Measurements from ENCODE around the gene GLUL. TPM values are rescaled to one million over a fixed set of nuclear protein-coding genes. Genes with fewer than 3 reads are reported as not detected.
"Not testable (repeated sequence)": the region's sequence is repeated elsewhere in the genome, so short reads cannot be mapped to it uniquely, and the experiment has no call there.

The GLUL gene
- total RNA-seq, 2 experiments from 2014 or later = 71.5 to 73.1 TPM

- Mint-ChIP-seq H3K4me1 (ENCODE audit: low read depth) (no peaks in the 10 kb centered on the region), H3K36me3 (ENCODE audit: low read depth) (no peaks in the 10 kb centered on the region), H3K27ac (no peak overlapping the region), H3K27me3 (ENCODE audit: low read depth) (no peaks in the 10 kb centered on the region), H3K9me3 (no peaks in the 10 kb centered on the region), H3K4me3 (no peak overlapping the region)
- no peak for DNase-seq
- CTCF ChIA-PET = interaction anchor here (0.7 kb wide), 1 partner anchor 119 kb away, joined by 3 read pairs; no protein-coding TSS in a partner anchor
- intact Hi-C loops (cut with micrococcal nuclease) = no loop called here
Observed at GRCh38 chr1:182351790-182352364, 39.7 kb downstream of the GLUL start.

GRCh38 chr1:182350839-182351238 lies 40.8 kb downstream of the GLUL start:
- DNase-seq = no peak
- Mint-ChIP-seq H3K27ac (no peak overlapping the region), H3K4me1 (ENCODE audit: low read depth) (no peaks in the 10 kb centered on the region), H3K9me3 (no peaks in the 10 kb centered on the region), H3K27me3 (ENCODE audit: low read depth) (no peaks in the 10 kb centered on the region), H3K4me3 (no peak overlapping the region), H3K36me3 (ENCODE audit: low read depth) (no peaks in the 10 kb centered on the region)
- CTCF ChIA-PET = interaction anchor here (1.5 kb wide), 1 partner anchor 46 kb away, joined by 4 read pairs; no protein-coding TSS in a partner anchor
- intact Hi-C loops (cut with micrococcal nuclease) = no loop called here

- H3K27ac Mint-ChIP-seq = no peak overlapping the region
- CTCF ChIA-PET = interaction anchor here (0.5 to 1.5 kb wide), 2 partner anchors 48 to 131 kb away, joined by 3 to 4 read pairs; no protein-coding TSS in a partner anchor
- no peaks in the 10 kb centered on the region for H3K4me1 Mint-ChIP-seq (ENCODE audit: low read depth)
- no peaks in the 10 kb centered on the region for H3K9me3 Mint-ChIP-seq
- intact Hi-C loops (cut with micrococcal nuclease) = no loop called here
- no peaks in the 10 kb centered on the region for H3K36me3 Mint-ChIP-seq (ENCODE audit: low read depth)
- DNase-seq = no peak
- no peak overlapping the region for H3K4me3 Mint-ChIP-seq
- H3K27me3 Mint-ChIP-seq (ENCODE audit: low read depth) = no peaks in the 10 kb centered on the region
Observed at GRCh38 chr1:182348961-182349747, 42.4 kb downstream of the GLUL start.

GRCh38 chr1:182347019-182347418 lies 44.6 kb downstream of the GLUL start:
- no peaks in the 10 kb centered on the region for H3K27me3 Mint-ChIP-seq (ENCODE audit: low read depth)
- intact Hi-C loops (cut with micrococcal nuclease) = no loop called here
- no peak overlapping the region for H3K27ac Mint-ChIP-seq
- no peak for DNase-seq
- CTCF ChIA-PET = interaction anchor here (1.0 kb wide), 1 partner anchor 31 kb away, joined by 3 read pairs; no protein-coding TSS in a partner anchor
- H3K4me3 Mint-ChIP-seq = no peak overlapping the region
- H3K4me1 Mint-ChIP-seq (ENCODE audit: low read depth) = no peaks in the 10 kb centered on the region
- H3K36me3 Mint-ChIP-seq (ENCODE audit: low read depth) = no peaks in the 10 kb centered on the region
- H3K9me3 Mint-ChIP-seq = no peaks in the 10 kb centered on the region

- CTCF ChIA-PET = interaction anchor here (1.4 kb wide), 1 partner anchor 57 kb away, joined by 4 read pairs; no protein-coding TSS in a partner anchor
- no peak overlapping the region for H3K4me3 Mint-ChIP-seq
- intact Hi-C loops (cut with micrococcal nuclease) = no loop called here
Observed at GRCh38 chr1:182340233-182341058, 51.1 kb downstream of the GLUL start.

GRCh38 chr1:182339684-182340083 lies 51.9 kb downstream of the GLUL start:
- Mint-ChIP-seq H3K27ac (no peak overlapping the region), H3K9me3 (no peaks in the 10 kb centered on the region), H3K36me3 (ENCODE audit: low read depth) (no peaks in the 10 kb centered on the region), H3K4me1 (ENCODE audit: low read depth) (no peaks in the 10 kb centered on the region), H3K27me3 (ENCODE audit: low read depth) (no peaks in the 10 kb centered on the region), H3K4me3 (no peak overlapping the region)
- no peak for DNase-seq
- intact Hi-C loops (cut with micrococcal nuclease) = no loop called here
- CTCF ChIA-PET = no interaction called here

More at GRCh38 chr1:182340233-182341058, 51.1 kb downstream of the GLUL start:
- no peak for DNase-seq
- H3K9me3 Mint-ChIP-seq = no peaks in the 10 kb centered on the region
- H3K4me1 Mint-ChIP-seq (ENCODE audit: low read depth) = no peaks in the 10 kb centered on the region
- H3K36me3 Mint-ChIP-seq (ENCODE audit: low read depth) = no peaks in the 10 kb centered on the region
- H3K27me3 Mint-ChIP-seq (ENCODE audit: low read depth) = no peaks in the 10 kb centered on the region
- H3K27ac Mint-ChIP-seq = no peak overlapping the region

- H3K27me3 Mint-ChIP-seq (ENCODE audit: low read depth) = no peaks in the 10 kb centered on the region
- DNase-seq = no peak
- no peak overlapping the region for H3K27ac Mint-ChIP-seq
- intact Hi-C loops (cut with micrococcal nuclease) = no loop called here
- H3K4me1 Mint-ChIP-seq (ENCODE audit: low read depth) = no peaks in the 10 kb centered on the region
- H3K36me3 Mint-ChIP-seq (ENCODE audit: low read depth) = no peaks in the 10 kb centered on the region
- CTCF ChIA-PET = interaction anchor here (0.7 to 1.0 kb wide), 2 partner anchors 57 to 58 kb away, joined by 3 to 4 read pairs; no protein-coding TSS in a partner anchor
- no peaks in the 10 kb centered on the region for H3K9me3 Mint-ChIP-seq
- no peak overlapping the region for H3K4me3 Mint-ChIP-seq
Observed at GRCh38 chr1:182338806-182339370, 52.7 kb downstream of the GLUL start.

GRCh38 chr1:182337736-182338571 lies 53.6 kb downstream of the GLUL start:
- intact Hi-C loops (cut with micrococcal nuclease) = no loop called here
- Mint-ChIP-seq H3K9me3 (no peaks in the 10 kb centered on the region), H3K4me1 (ENCODE audit: low read depth) (no peaks in the 10 kb centered on the region), H3K4me3 (no peak overlapping the region), H3K27me3 (ENCODE audit: low read depth) (no peaks in the 10 kb centered on the region), H3K36me3 (ENCODE audit: low read depth) (no peaks in the 10 kb centered on the region), H3K27ac (no peak overlapping the region)
- DNase-seq = no peak
- CTCF ChIA-PET = interaction anchor here (0.6 to 1.0 kb wide), 3 partner anchors 58 to 477 kb away, joined by 3 to 4 read pairs (median 3); no protein-coding TSS in a partner anchor

GRCh38 chr1:182335771-182336566 lies 55.6 kb downstream of the GLUL start:
- DNase-seq = no peak
- Mint-ChIP-seq H3K9me3 (no peaks in the 10 kb centered on the region), H3K4me3 (no peak overlapping the region), H3K36me3 (ENCODE audit: low read depth) (no peaks in the 10 kb centered on the region), H3K4me1 (ENCODE audit: low read depth) (no peaks in the 10 kb centered on the region), H3K27me3 (ENCODE audit: low read depth) (no peaks in the 10 kb centered on the region), H3K27ac (no peak overlapping the region)
- intact Hi-C loops (cut with micrococcal nuclease) = no loop called here
- CTCF ChIA-PET = interaction anchor here (0.7 kb wide), 1 partner anchor 149 kb away, joined by 5 read pairs; no protein-coding TSS in a partner anchor

GRCh38 chr1:182333071-182333571 lies 58.5 kb downstream of the GLUL start:
- H3K27me3 Mint-ChIP-seq (ENCODE audit: low read depth); H3K4me3 Mint-ChIP-seq; DNase-seq; H3K4me1 Mint-ChIP-seq (ENCODE audit: low read depth); H3K27ac Mint-ChIP-seq; H3K36me3 Mint-ChIP-seq (ENCODE audit: low read depth); H3K9me3 Mint-ChIP-seq; CTCF ChIA-PET; intact Hi-C loops (cut with micrococcal nuclease): not testable (repeated sequence)
